Measurements from ENCODE around the gene CDK3.
"Not testable (repeated sequence)": the region's sequence is repeated elsewhere in the genome, so short reads cannot be mapped to it uniquely, and the experiment has no call there.

The CDK3 gene

GRCh38 chr17:76000755-76001521 is at the start of gene CDK3:
Gene CDK3 (plus strand): TSS chr17:76000855. CDS start chr17:76001426, 571 bp downstream.
- in situ Hi-C loops (cut with HindIII; ENCODE audit: low sequenced_read_pairs) = no loop called here

- in situ Hi-C loops (cut with HindIII; ENCODE audit: low sequenced_read_pairs) = no loop called here
These were observed 49.6 kb upstream of the CDK3 start for GRCh38 chr17:75950855-75951554.

GRCh38 chr17:75959051-75959838 is 41.4 kb upstream of the CDK3 start:
- in situ Hi-C loops (cut with HindIII; ENCODE audit: low sequenced_read_pairs) = no loop called here

DNA sequence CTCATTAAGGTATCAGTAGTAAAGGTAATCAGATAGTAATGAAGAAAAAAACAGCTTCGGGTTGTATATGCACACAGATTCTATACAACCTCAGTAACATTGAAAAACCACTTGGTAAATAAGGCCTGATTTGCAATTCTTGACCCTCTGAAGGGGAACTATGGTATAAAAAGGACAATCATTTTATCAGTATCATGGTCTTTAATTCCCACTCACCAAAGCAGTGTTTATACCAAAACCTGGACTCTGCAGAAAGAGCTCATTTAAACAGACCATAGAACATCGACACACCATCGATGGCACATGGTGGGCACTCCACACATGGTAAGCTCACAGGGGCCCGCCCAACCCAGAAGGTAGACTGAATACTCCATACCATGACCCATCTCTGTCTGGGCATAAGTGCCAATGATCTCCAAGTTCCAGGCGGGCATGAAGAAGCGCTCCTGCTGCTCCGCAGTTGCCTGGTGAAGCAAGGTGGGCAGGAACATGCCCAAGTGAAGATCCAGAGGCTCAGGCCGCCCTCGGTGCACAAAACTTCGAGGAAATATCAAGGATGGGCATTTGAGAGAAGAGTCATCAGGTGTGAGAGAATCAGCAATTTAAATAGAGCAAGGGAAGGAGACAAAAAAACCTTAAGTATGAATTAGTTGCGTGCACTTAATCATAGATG is 40.7 kb upstream of the CDK3 start:
- in situ Hi-C loops (cut with HindIII; ENCODE audit: low sequenced_read_pairs) = no loop called here

GRCh38 chr17:75965468-75965867 is 35.2 kb upstream of the CDK3 start:
- in situ Hi-C loops (cut with HindIII; ENCODE audit: low sequenced_read_pairs) = no loop called here

DNA sequence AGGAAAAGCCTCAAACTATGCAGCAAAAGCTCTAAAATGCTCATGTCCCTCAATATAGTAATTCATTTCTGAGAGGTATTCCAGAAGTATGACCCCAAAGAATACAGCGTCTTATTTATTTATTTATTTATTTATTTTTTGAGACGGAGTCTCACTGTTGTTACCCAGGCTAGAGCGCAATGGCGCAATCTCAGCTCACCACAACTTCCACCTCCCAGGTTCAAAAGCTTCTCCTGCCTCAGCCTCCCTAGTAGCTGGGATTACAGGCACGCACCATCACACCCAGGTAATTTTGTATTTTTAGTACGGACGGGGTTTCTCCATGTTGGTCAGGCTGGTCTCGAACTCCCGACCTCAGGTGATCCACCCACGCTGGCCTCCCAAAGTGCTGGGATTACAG is 31.6 kb upstream of the CDK3 start:
- in situ Hi-C loops (cut with HindIII; ENCODE audit: low sequenced_read_pairs) = not testable (repeated sequence)

GRCh38 chr17:75970011-75970523 is 30.6 kb upstream of the CDK3 start:
- in situ Hi-C loops (cut with HindIII; ENCODE audit: low sequenced_read_pairs) = no loop called here

- in situ Hi-C loops (cut with HindIII; ENCODE audit: low sequenced_read_pairs) = no loop called here
These were observed 30.0 kb upstream of the CDK3 start for GRCh38 chr17:75970626-75971025.

- in situ Hi-C loops (cut with HindIII; ENCODE audit: low sequenced_read_pairs) = not testable (repeated sequence)
These were observed 25.5 kb upstream of the CDK3 start for GRCh38 chr17:75975187-75975586.

DNA sequence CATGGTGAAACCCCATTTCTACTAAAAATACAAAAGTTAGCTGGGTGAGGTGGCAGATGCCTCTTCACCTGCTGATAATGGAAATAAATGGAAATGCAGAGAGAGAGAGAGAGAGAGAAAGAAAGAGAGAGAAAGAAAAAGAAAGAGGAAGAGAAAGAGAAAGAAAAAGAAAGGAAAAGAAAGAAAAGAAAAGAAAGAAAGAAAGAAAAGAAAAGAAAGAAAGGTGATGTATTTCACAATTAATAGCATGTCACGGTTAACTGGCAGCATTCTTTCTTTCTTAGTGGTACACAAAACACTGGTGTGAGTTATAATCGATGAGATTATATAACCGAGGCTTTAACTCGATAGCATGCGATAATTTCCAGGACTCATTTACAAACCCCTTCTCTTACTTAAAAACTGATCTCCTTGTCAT is 24.9 kb upstream of the CDK3 start:
- in situ Hi-C loops (cut with HindIII; ENCODE audit: low sequenced_read_pairs) = no loop called here

DNA sequence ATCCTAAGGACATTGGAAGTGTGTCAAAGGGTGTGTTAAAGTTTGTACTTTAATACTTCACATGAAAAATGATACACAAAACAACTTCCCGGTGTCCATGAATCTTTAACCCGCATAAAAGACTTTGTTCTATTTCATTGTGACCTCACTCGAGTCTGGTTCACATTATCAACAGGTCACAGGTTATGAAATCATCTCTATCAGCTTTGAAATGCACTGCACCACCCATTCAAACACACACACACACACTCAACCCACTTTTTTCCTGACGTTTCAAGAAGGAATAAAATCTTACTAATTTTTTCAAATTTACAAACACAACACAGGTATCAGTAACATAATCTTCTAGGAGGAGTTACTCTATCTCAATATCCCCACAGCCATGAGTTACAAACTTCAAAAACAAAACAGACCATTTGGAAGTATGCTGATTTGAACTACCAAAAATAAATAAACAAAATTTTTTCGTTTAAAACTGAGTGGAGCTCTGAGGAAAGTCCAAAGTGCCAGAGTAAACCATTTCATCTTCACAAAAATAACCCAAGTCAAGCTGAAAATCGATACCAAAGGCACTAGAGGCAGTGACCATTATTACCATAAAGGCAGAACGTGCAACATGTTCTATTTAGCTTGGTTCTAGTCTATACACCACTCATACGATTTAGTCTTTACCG is 24.3 kb upstream of the CDK3 start:
- in situ Hi-C loops (cut with HindIII; ENCODE audit: low sequenced_read_pairs) = no loop called here

GRCh38 chr17:75978938-75979704 is 21.5 kb upstream of the CDK3 start, which contains the start of the genes ACOX1 and TEN1:
Gene ACOX1 (minus strand): TSS chr17:75979166. CDS start chr17:75979073, 93 bp downstream.
Gene TEN1 (plus strand): TSS chr17:75979240. CDS start chr17:75986193, 6,953 bp downstream.
- in situ Hi-C loops (cut with HindIII; ENCODE audit: low sequenced_read_pairs) = no loop called here

DNA sequence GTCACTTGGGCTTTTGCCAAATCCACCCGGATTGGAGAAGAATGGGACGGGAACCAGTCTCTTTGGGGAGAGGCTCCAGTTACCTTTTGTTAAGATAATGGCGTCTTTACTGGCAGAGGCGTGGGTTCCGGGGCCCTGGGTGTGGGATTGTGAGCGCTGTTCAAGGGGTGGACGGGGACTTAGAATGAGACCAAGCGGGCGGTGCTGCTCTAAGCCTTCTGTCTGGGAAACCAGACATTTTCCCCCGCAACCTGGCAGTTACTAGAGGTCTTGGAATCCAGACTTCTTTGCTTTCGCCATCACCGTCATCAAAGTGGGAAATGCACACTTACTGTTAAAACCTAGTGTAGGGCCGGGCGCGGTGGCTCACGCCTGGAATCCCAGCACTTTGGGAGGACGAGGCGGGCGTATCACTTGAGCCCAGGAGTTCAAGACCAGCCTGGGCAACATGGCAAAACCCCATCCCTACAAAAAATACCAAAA is 20.9 kb upstream of the CDK3 start:
- in situ Hi-C loops (cut with HindIII; ENCODE audit: low sequenced_read_pairs) = no loop called here

- in situ Hi-C loops (cut with HindIII; ENCODE audit: low sequenced_read_pairs) = no loop called here
These were observed 20.3 kb upstream of the CDK3 start for GRCh38 chr17:75980188-75981018.

GRCh38 chr17:75981019-75981615 is 19.5 kb upstream of the CDK3 start:
- in situ Hi-C loops (cut with HindIII; ENCODE audit: low sequenced_read_pairs) = no loop called here

DNA sequence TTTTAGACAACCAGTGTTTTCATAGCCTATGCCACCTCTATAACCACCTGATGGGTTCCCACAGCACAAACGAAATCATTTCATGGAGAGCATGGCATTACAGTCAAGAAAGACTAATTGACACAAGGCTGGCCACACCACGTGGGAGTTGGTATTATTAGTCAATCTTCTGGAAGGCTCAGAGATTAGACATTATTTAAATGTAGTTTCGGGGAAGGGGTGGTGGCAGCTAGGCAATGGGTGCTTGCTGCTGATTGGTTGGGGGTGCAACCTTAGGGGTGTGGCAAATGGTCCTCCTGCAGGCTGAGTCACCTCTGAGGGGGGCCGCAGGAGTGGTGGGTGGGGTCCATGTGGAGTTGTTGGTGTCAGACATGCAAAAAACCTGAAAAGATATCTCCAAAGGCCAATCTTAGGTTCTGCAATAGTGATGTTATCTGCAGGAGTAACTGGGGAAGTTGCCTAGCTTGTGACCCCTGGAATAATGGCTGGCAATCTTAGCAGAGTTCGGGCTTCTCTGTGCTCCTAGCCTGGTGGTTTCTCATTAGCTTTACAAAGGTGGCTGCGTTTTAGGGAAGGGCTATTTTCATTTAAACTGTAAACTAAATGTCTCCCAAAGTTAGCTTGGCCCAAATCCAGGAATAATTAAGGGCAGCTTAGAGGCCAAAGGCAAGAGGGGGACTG is 17.0 kb upstream of the CDK3 start:
- in situ Hi-C loops (cut with HindIII; ENCODE audit: low sequenced_read_pairs) = no loop called here

GRCh38 chr17:75985986-75986385 is 14.7 kb upstream of the CDK3 start:
- in situ Hi-C loops (cut with HindIII; ENCODE audit: low sequenced_read_pairs) = no loop called here
